Fibroblast of pulmonary artery (primary cell): ENCODE measurements around the gene TOR3A.
A peak's percentile ranks its signal among the peaks of the same experiment; 100 is the strongest.

ENCODE experiments used
- DNase-seq: peaks from one replicate; pipeline ENCODE4 v3.0.0-alpha.2; 2010; ENCODE audit warnings: low read depth
- H3K4me3 ChIP-seq: replicated peaks from 2 replicates; pipeline ENCODE4 v1.5.1; 2011; ENCODE audit warnings: low read depth, mild to moderate bottlenecking, control low read depth, low read length, moderate library complexity
- CTCF ChIP-seq: IDR thresholded peaks from 2 replicates; pipeline ENCODE4 v1.5.1; 2011; ENCODE audit warnings: mild to moderate bottlenecking, control low read depth, low read length, inconsistent platforms; ENCODE audit errors: missing control alignments

The TOR3A gene

GRCh38 chr1:179107706-179108629 is 26.1 kb downstream of the TOR3A start:
- no peak for DNase-seq
- TF ChIP-seq CTCF: no peak
- H3K4me3 ChIP-seq: no peak overlapping the region

- DNase-seq: no peak
- no peak overlapping the region for H3K4me3 ChIP-seq
- no peak for TF ChIP-seq CTCF
Measured at GRCh38 chr1:179108644-179109043, 26.8 kb downstream of the TOR3A start.

GRCh38 chr1:179115181-179115580 is 33.3 kb downstream of the TOR3A start:
- no peak overlapping the region for H3K4me3 ChIP-seq
- TF ChIP-seq CTCF: no peak
- DNase-seq: no peak

GRCh38 chr1:179119513-179119912 is 37.6 kb downstream of the TOR3A start:
- DNase-seq: no peak
- TF ChIP-seq CTCF: no peak
- no peak overlapping the region for H3K4me3 ChIP-seq

GRCh38 chr1:179120736-179121135 is 38.9 kb downstream of the TOR3A start:
- TF ChIP-seq CTCF: no peak
- H3K4me3 ChIP-seq: no peak overlapping the region
- no peak for DNase-seq

GRCh38 chr1:179121159-179121938 is 39.5 kb downstream of the TOR3A start:
- DNase-seq: peak; percentile 69
- peak; percentile 61 for TF ChIP-seq CTCF
- H3K4me3 ChIP-seq: no peak overlapping the region
